COLO668 (cell line): ENCODE results near the gene LRP10.
"Not testable (repeated sequence)": the region's sequence is repeated elsewhere in the genome, so short reads cannot be mapped to it uniquely, and the experiment has no call there.

Source experiments
- DNase-seq: peaks from one replicate; lab custom pipeline; 2025; ENCODE audit not compliant: unreplicated experiment; lab: John Stamatoyannopoulos, UW

Gene LRP10, protein sequence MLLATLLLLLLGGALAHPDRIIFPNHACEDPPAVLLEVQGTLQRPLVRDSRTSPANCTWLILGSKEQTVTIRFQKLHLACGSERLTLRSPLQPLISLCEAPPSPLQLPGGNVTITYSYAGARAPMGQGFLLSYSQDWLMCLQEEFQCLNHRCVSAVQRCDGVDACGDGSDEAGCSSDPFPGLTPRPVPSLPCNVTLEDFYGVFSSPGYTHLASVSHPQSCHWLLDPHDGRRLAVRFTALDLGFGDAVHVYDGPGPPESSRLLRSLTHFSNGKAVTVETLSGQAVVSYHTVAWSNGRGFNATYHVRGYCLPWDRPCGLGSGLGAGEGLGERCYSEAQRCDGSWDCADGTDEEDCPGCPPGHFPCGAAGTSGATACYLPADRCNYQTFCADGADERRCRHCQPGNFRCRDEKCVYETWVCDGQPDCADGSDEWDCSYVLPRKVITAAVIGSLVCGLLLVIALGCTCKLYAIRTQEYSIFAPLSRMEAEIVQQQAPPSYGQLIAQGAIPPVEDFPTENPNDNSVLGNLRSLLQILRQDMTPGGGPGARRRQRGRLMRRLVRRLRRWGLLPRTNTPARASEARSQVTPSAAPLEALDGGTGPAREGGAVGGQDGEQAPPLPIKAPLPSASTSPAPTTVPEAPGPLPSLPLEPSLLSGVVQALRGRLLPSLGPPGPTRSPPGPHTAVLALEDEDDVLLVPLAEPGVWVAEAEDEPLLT

GRCh38 chr14:22871224-22872032 lies at the start of gene LRP10:
LRP10 (plus strand) TSS chr14:22871740; CDS start chr14:22872304, 564 bp downstream.
- peak; percentile 94 for DNase-seq

DNA sequence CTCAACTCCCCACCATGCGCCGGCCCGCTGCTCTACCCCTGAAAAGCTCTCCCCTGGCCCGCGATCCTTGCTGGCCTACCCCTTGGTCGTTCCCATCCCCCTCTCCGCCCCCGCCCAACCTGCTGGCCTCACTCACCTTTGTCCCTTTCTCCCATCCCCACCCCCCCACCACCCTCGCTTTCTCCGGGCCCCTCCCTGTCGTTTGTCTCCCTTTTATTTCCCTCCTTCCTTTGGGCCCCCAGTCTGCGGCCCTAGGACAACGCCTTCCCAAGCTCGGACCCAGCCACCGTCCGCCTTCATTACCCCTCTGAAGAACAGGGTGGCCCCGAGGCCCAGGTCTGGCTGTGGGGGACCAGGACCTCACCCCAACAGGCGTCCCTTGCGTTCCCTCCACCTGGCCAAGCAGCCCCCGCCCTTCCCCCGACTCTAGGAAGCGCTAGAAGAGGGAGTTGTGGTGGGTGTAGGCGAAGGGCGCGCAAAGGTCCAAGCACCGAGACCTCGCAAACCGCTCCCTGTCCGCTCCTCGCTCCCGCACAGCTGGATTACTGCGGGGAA lies 49.4 kb upstream of the LRP10 start:
- no peak for DNase-seq

- DNase-seq = peak; percentile 49
Measured at GRCh38 chr14:22822571-22823098, 48.9 kb upstream of the LRP10 start.

DNA sequence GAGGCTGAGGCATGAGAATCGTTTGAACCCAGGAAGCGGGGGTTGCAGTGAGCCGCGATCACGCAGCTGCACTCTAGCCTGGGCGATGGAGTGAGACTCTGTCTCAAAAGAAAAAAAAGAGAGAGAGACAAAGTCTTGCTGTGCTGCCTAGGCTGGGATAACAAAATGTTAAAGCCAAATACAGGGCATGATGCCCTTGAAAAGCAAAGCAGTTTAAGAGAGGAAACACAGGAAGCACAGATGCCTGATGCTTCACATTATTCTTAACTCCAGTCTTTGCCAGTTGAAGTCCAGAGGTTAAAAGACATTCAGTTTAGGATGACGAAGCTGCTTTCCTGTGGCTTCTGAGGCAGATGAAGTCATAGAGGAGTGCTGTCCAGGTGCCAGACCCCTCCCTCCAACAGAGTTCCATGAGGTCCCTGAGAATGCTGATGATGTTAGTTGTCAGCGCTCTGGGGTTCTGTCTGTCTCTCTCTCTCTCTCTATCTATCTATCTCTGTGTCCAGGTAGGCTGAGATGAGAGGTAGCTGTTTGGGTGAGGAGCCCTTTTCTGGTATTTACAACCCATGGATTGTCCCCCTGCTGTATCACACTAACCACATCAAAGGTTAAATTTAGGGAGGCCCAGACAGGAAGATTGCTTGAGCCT lies 46.7 kb upstream of the LRP10 start:
- DNase-seq = no peak

GRCh38 chr14:22829076-22829660 lies 42.4 kb upstream of the LRP10 start:
- not testable (repeated sequence) for DNase-seq

DNA sequence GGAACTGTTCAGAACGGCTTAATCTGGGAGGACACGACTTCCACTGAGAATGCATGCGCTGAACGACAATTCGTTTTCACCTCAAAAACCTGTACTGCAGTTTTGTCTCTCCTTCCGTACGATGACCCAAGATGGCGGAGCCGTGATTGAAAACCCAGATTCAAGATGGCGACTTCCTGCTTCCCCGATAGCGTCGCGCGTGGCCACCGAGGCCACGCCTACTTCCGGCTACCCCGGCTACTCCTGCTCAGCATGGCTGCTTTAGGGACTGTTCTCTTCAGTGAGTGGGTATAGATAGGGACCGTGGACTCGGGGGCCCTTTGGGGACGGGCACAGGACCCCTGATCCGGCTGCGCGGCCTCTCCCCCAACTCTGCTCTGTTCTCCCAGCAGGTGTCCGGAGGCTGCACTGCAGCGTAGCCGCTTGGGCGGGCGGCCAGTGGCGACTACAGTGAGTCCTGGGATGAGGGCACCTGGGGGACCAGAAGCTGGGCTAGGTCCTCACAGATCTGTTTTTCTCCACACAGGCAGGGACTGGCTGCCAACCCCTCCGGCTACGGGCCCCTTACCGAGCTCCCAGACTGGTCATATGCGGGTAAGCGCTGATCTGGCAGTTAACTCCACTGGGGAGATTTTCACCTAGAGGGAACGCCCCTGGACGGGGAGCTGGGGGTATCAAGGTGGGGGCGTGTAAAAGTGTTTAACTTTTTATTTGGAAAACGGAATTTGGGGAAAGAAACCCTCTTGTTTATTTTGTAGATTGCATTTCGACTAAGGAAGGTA lies 41.7 kb upstream of the LRP10 start, which contains the start of gene MRPL52:
TSS of gene MRPL52 (plus strand) at position 227 of the 782 bp plus-strand sequence. CDS start at position 253, 26 bp downstream.
- peak; percentile 94 for DNase-seq

DNA sequence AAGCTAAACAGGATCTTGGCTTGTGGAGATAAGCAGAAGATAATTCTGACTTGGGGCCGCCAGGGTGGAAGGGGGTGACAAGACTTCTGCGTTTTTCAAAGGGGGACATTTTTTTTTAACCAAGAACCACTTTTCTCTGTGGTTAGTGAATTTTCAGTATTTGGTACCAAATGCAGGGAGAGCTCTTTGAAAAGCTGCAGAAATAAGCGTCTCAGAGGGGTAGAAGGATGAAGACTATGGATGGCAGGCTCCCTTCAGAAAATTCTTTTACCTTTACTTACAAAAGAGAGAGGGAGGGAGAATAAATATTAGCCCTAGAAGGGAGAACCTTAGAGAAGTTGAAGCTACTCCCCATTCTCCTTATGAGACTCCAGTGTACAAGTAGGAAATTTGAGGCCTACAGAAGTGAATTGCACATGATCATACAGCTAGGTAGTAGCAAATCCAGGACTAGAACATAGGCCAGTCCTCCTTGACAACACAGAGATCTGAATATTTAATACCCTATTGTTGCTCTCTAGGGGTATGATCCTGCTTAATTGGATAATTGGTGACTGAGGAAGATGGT lies 41.0 kb upstream of the LRP10 start:
- DNase-seq = no peak

DNA sequence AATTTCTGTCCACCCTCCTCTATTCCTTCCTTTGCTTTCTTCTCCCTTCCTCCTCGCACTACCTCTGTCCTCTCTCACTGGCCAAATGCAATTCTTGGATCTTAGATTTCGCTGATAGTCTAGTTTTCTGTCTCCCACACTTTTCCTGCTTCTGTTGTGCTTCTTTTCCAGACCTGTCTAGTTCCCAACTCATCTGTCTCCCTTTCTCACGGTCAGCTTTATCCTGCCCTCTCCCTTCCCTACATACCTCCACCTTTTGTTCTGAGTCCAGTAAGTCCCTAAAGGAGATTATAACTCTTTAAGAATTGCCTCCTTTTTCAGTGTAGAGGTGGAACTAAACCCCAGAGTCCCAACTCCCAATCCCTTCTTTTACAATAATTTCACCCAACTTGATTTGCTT lies 36.0 kb upstream of the LRP10 start:
- no peak for DNase-seq

DNA sequence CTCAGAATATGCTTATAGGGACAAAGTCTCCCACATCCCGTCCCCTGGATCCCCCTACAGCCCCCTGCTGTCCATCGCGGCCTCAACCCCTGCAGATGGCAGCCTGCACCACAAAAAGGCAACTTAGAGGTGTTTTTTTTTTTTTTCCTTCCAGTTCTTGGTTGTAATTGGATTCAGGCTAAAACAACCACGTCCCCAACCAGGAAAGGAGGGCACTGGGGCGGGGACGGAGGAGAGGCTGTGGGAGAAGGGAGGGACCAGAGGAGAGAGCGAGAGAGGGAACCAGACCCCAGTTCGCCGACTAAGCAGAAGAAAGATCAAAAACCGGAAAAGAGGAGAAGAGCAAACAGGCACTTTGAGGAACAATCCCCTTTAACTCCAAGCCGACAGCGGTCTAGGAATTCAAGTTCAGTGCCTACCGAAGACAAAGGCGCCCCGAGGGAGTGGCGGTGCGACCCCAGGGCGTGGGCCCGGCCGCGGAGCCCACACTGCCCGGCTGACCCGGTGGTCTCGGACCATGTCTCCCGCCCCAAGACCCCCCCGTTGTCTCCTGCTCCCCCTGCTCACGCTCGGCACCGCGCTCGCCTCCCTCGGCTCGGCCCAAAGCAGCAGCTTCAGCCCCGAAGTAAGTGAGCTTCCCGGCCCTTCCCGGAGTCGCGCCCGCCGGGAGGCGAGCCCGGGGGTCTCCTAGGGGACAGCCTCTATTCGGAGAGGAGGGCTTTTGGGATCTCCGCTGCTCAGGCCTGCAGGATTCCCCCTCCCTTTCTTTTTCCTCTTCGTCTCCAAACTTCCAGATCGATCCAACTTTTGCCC lies 35.0 kb upstream of the LRP10 start, which contains the start of gene MMP14:
TSS of gene MMP14 (plus strand) at position 285 of the 813 bp plus-strand sequence. CDS start at position 518, 233 bp downstream.
- DNase-seq = no peak

- no peak for DNase-seq
Measured at GRCh38 chr14:22837114-22837749, 34.3 kb upstream of the LRP10 start.

- DNase-seq = no peak
Measured at GRCh38 chr14:22837750-22838538, 33.6 kb upstream of the LRP10 start.

GRCh38 chr14:22838631-22839041 lies 32.9 kb upstream of the LRP10 start:
- DNase-seq = no peak

DNA sequence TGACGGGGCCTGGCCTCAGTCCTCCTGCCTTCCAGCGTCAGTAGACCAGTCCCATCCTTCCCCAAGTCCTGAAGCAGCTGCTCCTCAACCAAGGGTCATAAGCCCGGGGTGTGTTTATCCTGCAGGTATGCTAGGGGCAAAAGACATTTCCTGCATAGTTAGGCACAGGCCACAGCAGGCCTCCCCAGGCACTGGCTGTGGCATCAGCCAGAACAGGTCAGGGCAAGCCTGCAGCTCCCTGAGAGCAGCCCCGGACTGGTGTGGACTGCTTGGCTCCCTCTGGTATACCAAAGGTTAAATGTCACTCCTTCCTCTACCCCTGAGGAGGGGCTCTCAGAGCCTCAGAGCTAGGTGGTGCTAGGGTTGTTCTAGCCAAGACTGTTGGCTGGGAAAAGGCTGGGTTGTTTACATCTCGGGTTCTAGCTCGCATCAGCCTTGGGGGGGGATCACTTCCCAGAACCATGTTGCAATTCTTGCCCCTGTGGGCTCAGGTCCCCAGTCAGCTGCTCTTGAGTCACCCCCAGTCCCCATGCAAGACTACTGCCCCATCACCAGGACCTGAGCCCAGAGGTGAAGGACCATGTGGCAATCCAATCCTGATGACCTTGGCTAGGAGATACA lies 32.3 kb upstream of the LRP10 start:
- DNase-seq = no peak

- DNase-seq = no peak
Measured at GRCh38 chr14:22841311-22841710, 30.2 kb upstream of the LRP10 start.

GRCh38 chr14:22841769-22842168 lies 29.8 kb upstream of the LRP10 start:
- no peak for DNase-seq
